Activated CD8-positive, alpha-beta memory T cell treated with anti-CD3 and anti-CD28 coated beads, Interleukin-2, amount 50 U/mL, for 24 hours (primary cell): ENCODE results near the gene ATP23.

Source experiments
- DNase-seq: peaks from one replicate; pipeline ENCODE4 v3.0.0-alpha.2; 2020; ENCODE audit errors: extremely low read depth

ATP23 gene

GRCh38 chr12:57983146-57983857 is 41.9 kb downstream of the ATP23 start:
- DNase-seq, result no peak

GRCh38 chr12:57983858-57984505 is 42.6 kb downstream of the ATP23 start:
- DNase-seq, result no peak

- DNase-seq, result no peak
Measured at GRCh38 chr12:57984629-57985151, 43.3 kb downstream of the ATP23 start.

DNA sequence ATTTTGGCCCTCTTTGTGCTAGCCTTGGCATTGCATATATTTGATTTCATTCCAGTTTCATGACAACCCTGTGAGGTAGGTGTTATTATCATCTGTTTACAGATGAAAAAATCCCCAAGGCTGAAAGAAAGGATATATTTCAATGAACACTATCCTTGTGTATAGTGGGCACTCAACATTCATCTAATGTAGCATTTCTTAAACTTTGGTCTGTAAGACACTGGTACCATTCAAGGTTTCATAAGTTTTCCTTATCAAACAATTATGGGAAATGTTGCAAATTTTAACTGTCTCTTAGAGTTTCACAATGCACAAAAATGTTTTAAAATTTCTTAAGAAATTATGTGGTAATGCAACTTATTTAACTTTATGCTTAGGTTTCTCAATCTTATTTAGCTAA is 44.3 kb downstream of the ATP23 start:
- DNase-seq, result no peak

GRCh38 chr12:57989838-57990237 is 48.5 kb downstream of the ATP23 start:
- DNase-seq, result no peak

GRCh38 chr12:57990241-57990883 is 49.0 kb downstream of the ATP23 start:
- no peak for DNase-seq

DNA sequence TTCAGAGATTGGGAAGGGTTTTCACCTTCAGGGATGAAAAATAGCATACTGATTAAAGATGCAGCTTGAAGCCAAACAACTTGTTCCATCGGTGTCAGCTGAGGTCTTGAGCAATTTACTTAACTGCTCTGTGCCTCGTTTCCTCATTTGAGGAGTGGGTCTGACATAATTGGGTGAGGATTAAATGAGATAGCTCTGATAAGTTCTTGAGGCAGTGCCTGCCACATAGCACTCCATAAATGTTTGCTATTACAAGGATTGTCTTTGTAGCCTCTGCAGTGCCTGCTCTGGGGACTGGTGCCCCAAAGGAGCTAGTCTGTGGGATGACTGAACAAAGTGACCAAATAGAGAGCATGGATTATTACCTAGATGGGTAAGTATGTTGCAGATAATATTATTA is 50.6 kb downstream of the ATP23 start:
- no peak for DNase-seq

- no peak for DNase-seq
Measured at GRCh38 chr12:57993030-57993429, 51.7 kb downstream of the ATP23 start.

DNA sequence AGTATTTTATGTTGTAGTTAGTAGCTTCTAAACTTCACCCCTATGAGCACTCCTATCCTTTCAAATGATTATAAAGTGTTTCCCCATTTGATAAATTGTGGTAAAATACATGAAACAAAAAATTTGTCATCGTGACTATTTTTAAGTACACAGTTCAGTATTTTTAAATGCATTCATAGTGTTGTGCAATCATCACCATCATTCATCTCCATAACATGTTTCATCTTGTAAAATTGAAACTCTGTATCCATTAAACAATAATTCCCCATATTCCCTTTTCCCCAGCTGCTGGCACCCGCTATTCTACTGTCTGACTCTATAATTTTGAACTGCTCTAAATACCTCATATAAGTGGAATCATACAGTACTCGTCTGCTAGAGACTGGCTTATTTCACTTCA is 52.5 kb downstream of the ATP23 start:
- no peak for DNase-seq

DNA sequence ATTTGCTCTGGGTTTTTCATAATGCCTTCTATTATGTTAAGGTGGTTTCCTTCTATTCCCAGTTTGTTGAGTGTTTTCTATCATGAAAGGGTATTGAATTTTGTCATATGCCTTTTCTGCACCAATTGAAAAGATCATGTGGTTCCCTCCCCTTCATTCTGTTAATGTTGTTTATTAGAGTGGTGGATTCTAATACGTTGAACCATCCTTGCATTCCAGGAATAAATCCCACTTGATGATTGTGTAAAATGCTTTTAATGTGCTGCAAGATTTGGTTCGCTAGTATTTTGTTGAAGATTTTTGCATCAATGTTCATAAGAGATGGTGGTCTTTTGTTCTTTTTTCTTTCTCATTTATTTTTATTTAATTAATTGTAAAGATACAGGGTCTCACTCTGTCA is 55.2 kb downstream of the ATP23 start:
- no peak for DNase-seq

DNA sequence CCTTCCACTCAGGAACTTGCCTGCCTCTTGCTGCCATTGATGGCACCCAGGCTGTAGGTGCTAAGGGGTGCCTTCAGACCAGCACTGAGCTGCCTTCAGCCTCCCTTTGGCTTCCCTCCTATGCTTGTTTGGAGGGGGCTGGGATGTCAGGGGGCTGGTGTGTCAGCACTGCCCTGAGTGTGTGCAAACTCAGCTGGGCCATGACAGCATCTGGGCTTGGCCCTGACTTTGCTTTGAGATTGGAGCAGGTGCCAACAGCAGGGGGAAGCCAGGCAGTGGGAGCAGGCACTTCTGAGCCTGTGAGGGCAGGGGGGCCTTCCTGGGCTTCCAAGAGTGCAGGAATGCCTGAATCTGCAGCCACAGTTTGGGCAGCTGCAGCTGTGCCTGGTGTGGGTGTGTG is 56.9 kb downstream of the ATP23 start:
- no peak for DNase-seq

DNA sequence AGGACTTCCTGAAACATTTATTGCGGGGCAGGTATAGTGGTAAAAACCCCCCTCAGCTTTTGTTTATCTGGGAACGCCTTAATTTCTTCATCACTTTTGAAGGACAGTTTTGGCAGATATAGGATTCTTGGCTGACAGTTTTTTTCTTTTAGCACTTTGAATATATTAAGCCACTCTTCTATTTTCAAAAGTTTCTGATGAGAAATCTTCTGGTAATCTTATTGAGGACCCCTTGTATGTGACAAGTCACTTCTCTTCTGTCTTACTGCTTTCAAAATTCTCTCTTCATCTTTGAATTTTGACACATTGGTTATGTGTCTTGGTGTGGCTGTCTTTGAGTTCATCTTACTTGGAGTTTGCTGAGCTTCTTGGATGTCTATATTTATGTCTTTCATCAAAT is 59.1 kb downstream of the ATP23 start:
- no peak for DNase-seq

- DNase-seq, result no peak
Measured at GRCh38 chr12:58007875-58008274, 66.5 kb downstream of the ATP23 start.

DNA sequence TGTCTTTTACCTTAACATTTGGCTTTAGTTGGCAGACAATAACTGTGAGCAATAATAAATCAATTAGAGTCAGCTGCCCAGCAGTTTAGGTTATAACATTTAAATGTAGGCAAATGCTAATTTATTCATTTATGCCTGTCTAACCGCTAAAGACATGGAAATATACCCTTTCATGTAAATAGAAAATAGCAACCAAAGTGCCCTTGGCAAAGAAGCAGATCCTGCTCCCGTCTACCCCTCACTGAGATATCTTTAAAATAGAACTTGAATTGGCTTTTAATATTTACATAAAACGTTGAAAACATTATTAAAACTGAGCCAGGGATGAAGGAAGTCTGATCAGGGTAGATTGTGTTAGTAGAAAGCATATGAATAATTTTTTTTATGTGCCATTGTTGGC is 67.3 kb downstream of the ATP23 start:
- no peak for DNase-seq
